HG03064 (cell line): Measurements from ENCODE around the gene SMAD5.
A peak's percentile ranks its signal among the peaks of the same experiment; 100 is the strongest.

Experiments used
- ATAC-seq: cut with Tn5 transposase; IDR thresholded peaks from one replicate; pipeline ENCODE4 v1.9.1; 2021; ENCODE audit warnings: low read depth; ENCODE audit not compliant: unreplicated experiment

Gene SMAD5

GRCh38 chr5:136132557-136133221 is at the start of gene SMAD5:
SMAD5 (plus strand) TSS chr5:136132845; CDS start chr5:136153761, 20,916 bp downstream.
- ATAC-seq: peak; percentile 87

GRCh38 chr5:136084698-136085097 is 47.9 kb upstream of the SMAD5 start:
- ATAC-seq: no peak

- ATAC-seq: no peak
These were observed 45.7 kb upstream of the SMAD5 start for GRCh38 chr5:136086783-136087566.

DNA sequence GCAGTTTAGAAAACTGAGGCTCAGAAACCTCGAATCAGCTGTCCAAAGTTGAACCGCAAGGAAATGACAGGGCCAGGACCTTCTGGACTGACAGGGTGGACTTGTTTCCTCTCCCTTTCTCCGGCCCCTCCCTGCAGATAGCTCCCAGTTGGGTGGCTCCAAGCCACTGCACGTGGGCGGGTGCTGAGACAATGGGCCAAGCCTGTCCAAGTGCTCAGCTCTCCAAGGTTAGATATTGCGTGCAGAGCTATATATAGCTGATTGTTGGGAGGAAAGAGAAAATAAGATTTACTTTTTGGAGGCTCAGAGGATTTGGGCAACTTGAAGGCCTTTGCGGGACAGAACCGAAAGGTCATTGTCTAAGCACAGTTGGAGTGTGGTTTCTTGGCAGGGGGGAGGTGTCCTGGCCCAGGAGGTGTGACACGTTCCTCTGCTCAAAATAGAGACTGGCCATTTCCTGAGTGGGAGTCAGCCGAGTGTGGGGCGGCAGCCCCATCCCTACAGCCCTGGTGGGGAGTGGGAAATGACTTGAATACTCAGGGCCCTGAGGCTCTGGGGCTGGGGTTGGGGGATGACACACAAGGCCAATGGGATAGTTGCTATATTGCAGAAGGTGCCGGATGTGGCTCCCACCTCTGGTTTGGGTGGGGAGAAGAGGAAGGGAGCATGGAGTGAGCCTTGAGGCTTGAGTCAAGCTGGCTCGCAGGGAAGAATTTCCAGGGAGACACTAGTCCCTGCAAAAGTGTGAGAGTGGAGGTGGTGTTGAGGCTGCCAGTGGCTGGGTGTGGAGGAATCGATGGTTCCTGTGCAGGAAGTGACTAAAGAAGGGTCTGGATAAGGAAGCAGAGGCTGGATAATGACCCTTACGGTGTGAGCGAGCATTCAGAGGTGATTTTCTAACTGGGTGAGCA is 44.4 kb upstream of the SMAD5 start:
- ATAC-seq: no peak

DNA sequence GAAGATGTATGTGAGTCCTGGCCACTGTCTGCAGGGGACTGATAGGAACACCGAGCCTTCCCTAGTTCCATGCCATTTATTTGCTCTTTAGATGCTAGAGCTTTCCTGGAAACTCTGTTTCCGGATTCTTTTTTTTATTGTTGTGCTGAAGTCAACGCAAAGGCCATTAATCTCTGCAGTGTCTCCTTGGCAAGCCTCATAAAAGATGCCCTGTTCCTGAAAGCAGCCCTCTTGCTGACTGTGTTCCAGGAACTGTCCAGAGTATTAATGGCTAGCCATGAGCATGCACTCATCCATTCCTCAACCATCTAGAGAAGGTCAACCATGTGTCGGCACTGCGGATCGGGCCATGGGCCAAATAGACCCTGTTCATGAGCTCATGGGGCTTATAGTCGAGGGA is 42.9 kb upstream of the SMAD5 start:
- no peak for ATAC-seq

GRCh38 chr5:136090319-136090718 is 42.3 kb upstream of the SMAD5 start:
- ATAC-seq: no peak

DNA sequence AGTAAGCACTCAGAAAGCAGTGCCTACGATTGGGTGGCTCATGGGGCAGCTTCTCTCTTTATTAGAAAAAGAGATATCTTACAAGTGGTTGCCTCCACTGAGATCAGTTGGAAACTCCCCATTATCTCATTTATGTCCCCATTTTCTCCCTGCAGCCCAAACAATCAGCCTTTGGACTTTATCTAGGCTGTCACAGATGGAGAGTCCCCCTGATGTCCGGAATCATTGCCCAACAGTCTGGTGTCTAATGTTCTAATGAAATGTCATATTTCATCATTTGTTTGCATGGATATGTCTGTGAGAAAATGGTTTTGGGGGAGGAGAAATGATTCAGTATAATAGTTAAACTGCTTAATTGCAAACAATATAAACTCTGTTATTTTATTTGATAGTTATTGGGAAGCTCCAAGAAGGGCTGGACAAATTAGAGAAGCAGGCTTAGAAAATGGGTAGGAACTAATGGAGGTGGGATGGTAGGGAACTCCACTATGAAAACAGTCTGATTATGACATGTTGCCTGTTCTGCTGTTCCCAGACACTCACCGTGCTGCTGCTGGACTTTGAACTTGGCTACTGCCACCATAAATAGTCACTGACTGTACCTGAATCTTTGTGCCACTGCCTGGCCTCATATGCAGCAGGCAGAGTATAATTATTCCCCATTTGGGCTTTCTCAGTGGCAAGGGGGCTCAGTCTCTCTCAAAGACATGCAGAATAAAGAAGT is 38.3 kb upstream of the SMAD5 start:
- ATAC-seq: no peak

GRCh38 chr5:136094913-136095641 is 37.6 kb upstream of the SMAD5 start:
- ATAC-seq: no peak

- no peak for ATAC-seq
These were observed 34.5 kb upstream of the SMAD5 start for GRCh38 chr5:136098176-136098575.

DNA sequence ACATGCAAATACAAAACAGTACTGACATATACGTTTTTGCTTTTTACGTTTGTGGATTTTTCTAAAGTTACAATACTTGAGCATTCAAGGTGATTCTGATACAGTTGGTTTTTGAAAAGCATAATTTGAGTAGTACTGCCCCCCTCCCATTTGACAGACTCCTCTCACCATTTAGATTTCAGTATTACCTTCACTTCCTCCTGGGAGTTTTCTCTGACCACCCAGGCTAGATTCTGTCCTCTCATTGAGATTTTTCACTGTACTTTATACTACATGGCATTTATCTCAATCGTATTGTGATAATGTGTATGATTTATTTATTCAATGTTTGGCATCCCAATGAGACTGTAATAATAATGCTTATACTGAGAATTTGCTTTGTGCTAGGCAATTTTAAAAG is 32.8 kb upstream of the SMAD5 start:
- ATAC-seq: no peak

DNA sequence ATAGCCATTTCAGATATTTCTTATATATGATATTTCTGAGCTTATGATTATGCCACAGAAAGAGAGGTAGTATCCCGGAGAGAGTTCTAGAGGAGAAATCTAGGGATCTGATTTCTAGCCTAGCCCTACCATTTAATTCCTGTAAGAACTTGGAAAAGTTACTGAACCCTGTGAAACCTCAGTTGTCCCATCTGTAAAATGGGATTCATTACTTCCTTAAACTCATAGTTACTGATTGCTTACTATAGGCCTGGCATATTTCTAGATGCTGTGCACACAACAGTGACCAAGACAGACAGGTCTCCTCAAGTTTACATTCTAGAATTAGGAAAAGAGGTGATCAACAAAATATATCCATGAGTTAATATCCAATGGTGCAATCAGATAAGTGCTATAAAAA is 30.8 kb upstream of the SMAD5 start:
- ATAC-seq: no peak

DNA sequence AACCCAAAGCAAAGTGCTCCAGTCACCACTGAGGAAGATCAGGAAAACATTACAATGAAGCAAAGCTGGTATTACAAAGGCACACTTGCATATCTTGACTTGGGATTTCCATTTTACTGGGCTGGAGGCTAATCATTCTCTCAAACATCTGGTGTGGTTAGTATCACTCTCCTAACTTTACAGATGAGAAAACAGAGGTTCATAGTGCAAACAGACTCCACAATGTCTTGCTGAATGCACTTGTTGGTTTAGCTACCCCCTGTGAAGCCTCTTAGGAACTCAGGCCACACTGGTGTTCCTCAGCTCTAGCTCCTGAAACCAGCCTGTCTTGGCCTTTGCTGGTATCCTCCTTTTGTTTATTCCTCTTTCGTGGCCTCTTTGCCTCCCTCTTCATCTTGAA is 29.5 kb upstream of the SMAD5 start:
- peak; percentile 74 for ATAC-seq

GRCh38 chr5:136104306-136104965 is 28.2 kb upstream of the SMAD5 start:
- no peak for ATAC-seq

DNA sequence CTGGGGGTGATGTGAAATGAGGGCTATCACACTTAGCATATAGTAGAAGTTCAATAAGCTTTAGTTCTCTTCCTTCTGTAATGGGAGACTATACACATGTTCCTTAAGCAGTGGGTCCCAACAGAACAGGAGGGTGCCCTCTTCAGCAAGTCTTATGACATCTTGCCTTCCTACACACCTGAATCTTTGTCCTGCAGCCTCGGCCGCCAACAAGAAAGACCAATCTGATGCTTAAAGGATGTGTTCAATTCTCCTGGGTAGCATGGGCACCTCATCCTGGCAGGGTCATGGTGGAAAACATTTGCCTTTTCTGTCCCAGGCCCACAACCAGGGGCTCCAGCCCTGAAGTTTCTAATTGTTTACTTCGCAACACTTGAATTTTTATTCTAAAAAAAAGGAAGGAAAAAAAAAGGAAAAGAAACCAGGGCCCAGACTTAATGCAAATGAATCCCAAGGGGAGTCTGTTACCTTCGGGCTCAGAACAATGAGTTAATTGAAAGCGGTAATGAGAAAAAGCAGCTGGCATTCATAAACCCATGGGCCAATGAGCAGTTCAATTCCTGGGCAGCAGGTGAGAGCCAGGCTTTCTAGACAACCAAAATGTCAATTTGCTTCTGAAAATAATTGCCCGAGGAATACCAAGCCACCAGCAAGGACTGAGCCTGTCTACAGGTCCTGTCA is 26.2 kb upstream of the SMAD5 start:
- ATAC-seq: no peak

DNA sequence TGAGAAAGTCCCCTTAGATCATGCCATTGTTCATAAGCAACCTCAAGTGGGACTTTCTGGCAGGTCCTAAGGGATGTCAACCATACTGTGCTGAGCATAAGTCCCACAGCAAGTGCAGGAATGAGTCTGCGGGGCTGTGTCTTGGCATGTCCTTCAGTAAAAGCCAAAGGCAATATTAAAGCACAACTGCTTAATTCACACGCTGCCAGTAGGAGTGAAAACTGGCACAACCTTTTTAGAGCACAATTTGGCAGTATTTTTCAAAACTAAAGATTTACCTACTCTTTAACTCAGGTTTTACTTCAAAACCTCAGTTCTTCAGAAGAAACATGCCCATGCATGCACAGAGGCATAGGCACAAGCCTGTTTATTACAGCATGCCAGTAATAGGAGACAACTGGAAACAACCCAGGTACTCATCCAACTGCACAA is 24.4 kb upstream of the SMAD5 start:
- ATAC-seq: no peak

DNA sequence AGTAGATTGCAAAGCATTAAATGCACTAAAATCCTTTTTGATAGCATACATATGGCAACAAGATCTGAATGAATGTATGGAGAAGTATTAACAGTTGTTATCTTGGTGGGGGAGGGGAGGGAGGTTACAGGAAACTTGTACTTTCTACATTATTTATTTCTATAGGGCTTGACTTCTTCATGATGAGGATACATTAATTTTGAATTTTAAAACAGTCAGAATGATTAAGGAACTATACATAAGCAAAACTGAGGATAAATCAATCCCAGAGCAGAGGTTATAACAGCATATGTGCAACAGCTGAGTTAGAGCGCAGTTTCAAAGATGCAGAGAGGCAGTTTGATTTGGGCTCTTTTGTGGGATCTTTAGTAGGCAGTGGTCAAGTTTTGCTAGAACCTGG is 23.9 kb upstream of the SMAD5 start:
- ATAC-seq: no peak

- no peak for ATAC-seq
These were observed 23.1 kb upstream of the SMAD5 start for GRCh38 chr5:136109453-136110135.

DNA sequence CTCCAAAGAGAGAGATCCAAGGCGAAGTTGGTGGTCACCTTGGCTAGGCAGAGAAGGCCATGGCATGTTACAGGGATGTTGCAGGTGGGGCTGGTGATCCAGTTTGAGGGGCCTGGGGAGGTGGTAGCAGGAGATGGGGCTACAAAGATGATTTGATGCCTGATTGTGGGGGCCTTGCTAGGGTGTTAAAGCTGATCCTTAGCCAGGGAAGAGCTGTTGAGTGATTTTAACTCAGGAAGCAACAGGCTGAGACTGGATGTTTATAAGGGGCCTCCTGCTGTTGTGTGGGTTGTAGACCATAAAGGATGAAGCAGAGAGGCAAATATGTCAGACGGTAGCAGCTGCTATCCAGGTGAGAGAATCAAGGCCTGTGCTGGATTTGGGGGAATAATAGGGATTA is 19.0 kb upstream of the SMAD5 start:
- ATAC-seq: no peak
